IPS-11a (cell line): Measurements from ENCODE around the gene DARS1.

ENCODE experiments used
- H3K4me3 ChIP-seq: one replicate; pipeline ENCODE4 v1.5.1; 2013; ENCODE audit warnings: low read depth, low read length, control low read depth

Gene DARS1

GRCh38 chr2:135985018-135985825 is at the start of gene DARS1:
Gene DARS1 (minus strand): TSS chr2:135985626. CDS start chr2:135985468, 158 bp downstream.
- peak within 1 kb of the TSS; percentile 89 for H3K4me3 ChIP-seq

- no peak overlapping the region for H3K4me3 ChIP-seq
Observed at GRCh38 chr2:136034629-136035028, 49.2 kb upstream of the DARS1 start.

- no peak overlapping the region for H3K4me3 ChIP-seq
Observed at GRCh38 chr2:136032817-136033535, 47.5 kb upstream of the DARS1 start.

- H3K4me3 ChIP-seq, result no peak overlapping the region
Observed at GRCh38 chr2:136032192-136032591, 46.8 kb upstream of the DARS1 start.

GRCh38 chr2:136031711-136032110 is 46.3 kb upstream of the DARS1 start:
- H3K4me3 ChIP-seq, result no peak overlapping the region

- no peak overlapping the region for H3K4me3 ChIP-seq
Observed at GRCh38 chr2:136030406-136030805, 45.0 kb upstream of the DARS1 start.

GRCh38 chr2:136029149-136029548 is 43.7 kb upstream of the DARS1 start:
- H3K4me3 ChIP-seq, result no peak overlapping the region

- no peak overlapping the region for H3K4me3 ChIP-seq
Observed at GRCh38 chr2:136028001-136028400, 42.6 kb upstream of the DARS1 start.

GRCh38 chr2:136027112-136027511 is 41.7 kb upstream of the DARS1 start:
- H3K4me3 ChIP-seq, result no peak overlapping the region

- H3K4me3 ChIP-seq, result peak overlapping the region; percentile 28
Observed at GRCh38 chr2:136025057-136025973, 39.9 kb upstream of the DARS1 start.

GRCh38 chr2:136024616-136025015 is 39.2 kb upstream of the DARS1 start:
- H3K4me3 ChIP-seq, result no peak overlapping the region

- no peak overlapping the region for H3K4me3 ChIP-seq
Observed at GRCh38 chr2:136024185-136024584, 38.8 kb upstream of the DARS1 start.

- no peak overlapping the region for H3K4me3 ChIP-seq
Observed at GRCh38 chr2:136023416-136023815, 38.0 kb upstream of the DARS1 start.

- no peak overlapping the region for H3K4me3 ChIP-seq
Observed at GRCh38 chr2:136022396-136023146, 37.1 kb upstream of the DARS1 start.

GRCh38 chr2:136021976-136022375 is 36.5 kb upstream of the DARS1 start:
- no peak overlapping the region for H3K4me3 ChIP-seq

GRCh38 chr2:136021406-136021805 is 36.0 kb upstream of the DARS1 start:
- H3K4me3 ChIP-seq, result no peak overlapping the region

GRCh38 chr2:136020831-136021230 is 35.4 kb upstream of the DARS1 start:
- H3K4me3 ChIP-seq, result no peak overlapping the region

GRCh38 chr2:136019825-136020224 is 34.4 kb upstream of the DARS1 start:
- H3K4me3 ChIP-seq, result no peak overlapping the region

GRCh38 chr2:136019306-136019705 is 33.9 kb upstream of the DARS1 start:
- no peak overlapping the region for H3K4me3 ChIP-seq

GRCh38 chr2:136017786-136018185 is 32.4 kb upstream of the DARS1 start:
- H3K4me3 ChIP-seq, result no peak overlapping the region
